Glutamatergic neuron (in vitro differentiated cells): Measurements from ENCODE around the gene FCMR. TPM values are rescaled to one million over a fixed set of nuclear protein-coding genes. Genes with fewer than 3 reads are reported as not detected.

Experiments used
- DNase-seq: peaks from one replicate; pipeline ENCODE4 v3.0.0; 2022
- H3K27ac Mint-ChIP-seq: one replicate; pipeline ENCODE4 v1.8.0; 2020; ENCODE audit warnings: mild to moderate bottlenecking, mixed read lengths, inconsistent platforms; ENCODE audit not compliant: unreplicated experiment
- H3K27me3 Mint-ChIP-seq: one replicate; pipeline ENCODE4 v1.8.0; 2020; ENCODE audit warnings: mild to moderate bottlenecking, moderate library complexity, mixed read lengths, inconsistent platforms; ENCODE audit not compliant: unreplicated experiment
- H3K36me3 Mint-ChIP-seq: one replicate; pipeline ENCODE4 v1.8.0; 2020; ENCODE audit warnings: mild to moderate bottlenecking, mixed read lengths, inconsistent platforms; ENCODE audit not compliant: unreplicated experiment
- H3K4me1 Mint-ChIP-seq: one replicate; pipeline ENCODE4 v1.8.0; 2020; ENCODE audit warnings: mild to moderate bottlenecking, low read depth, mixed read lengths, inconsistent platforms; ENCODE audit not compliant: unreplicated experiment
- H3K4me3 Mint-ChIP-seq: one replicate; pipeline ENCODE4 v1.8.0; 2020; ENCODE audit warnings: mild to moderate bottlenecking, mixed read lengths, inconsistent platforms; ENCODE audit not compliant: unreplicated experiment
- H3K9me3 Mint-ChIP-seq: one replicate; pipeline ENCODE4 v1.8.0; 2020; ENCODE audit warnings: mild to moderate bottlenecking, moderate library complexity, mixed read lengths, inconsistent platforms; ENCODE audit not compliant: unreplicated experiment
- total RNA-seq: library from RNA; stranded (reverse); fragmentation: NEBNext Ultra II Directional; extraction: Animal tissue kit (Norgen Biotek cat#: 25700); gene quantifications from one replicate; pipeline ENCODE4 v1.2.1, GENCODE V29; 2021; ENCODE audit not compliant: unreplicated experiment
- TF ChIP-seq, protein P1 (sequence below): fragments of 200-600 bp; sonication (generic); IDR thresholded peaks from one replicate; pipeline ENCODE4 v1.5.0; 2021; ENCODE audit not compliant: partially characterized antibody, unreplicated experiment

Gene FCMR
- total RNA-seq, 1 donor from 2014 or later: not detected

- H3K4me1 Mint-ChIP-seq: no peaks in the 10 kb centered on the region
- peaks cover 2% of the 10 kb centered on the region for H3K9me3 Mint-ChIP-seq
- TF ChIP-seq, protein P1, sequence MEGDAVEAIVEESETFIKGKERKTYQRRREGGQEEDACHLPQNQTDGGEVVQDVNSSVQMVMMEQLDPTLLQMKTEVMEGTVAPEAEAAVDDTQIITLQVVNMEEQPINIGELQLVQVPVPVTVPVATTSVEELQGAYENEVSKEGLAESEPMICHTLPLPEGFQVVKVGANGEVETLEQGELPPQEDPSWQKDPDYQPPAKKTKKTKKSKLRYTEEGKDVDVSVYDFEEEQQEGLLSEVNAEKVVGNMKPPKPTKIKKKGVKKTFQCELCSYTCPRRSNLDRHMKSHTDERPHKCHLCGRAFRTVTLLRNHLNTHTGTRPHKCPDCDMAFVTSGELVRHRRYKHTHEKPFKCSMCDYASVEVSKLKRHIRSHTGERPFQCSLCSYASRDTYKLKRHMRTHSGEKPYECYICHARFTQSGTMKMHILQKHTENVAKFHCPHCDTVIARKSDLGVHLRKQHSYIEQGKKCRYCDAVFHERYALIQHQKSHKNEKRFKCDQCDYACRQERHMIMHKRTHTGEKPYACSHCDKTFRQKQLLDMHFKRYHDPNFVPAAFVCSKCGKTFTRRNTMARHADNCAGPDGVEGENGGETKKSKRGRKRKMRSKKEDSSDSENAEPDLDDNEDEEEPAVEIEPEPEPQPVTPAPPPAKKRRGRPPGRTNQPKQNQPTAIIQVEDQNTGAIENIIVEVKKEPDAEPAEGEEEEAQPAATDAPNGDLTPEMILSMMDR: no peak
- H3K27me3 Mint-ChIP-seq: peaks cover 4% of the 10 kb centered on the region
- DNase-seq: no peak
- no peaks in the 10 kb centered on the region for H3K36me3 Mint-ChIP-seq
- H3K4me3 Mint-ChIP-seq: no peak overlapping the region
- no peak overlapping the region for H3K27ac Mint-ChIP-seq
Observed at GRCh38 chr1:206939841-206940587, 18.3 kb upstream of the FCMR start.

GRCh38 chr1:206939131-206939530, 17.4 kb upstream of the FCMR start:
- H3K27ac Mint-ChIP-seq: no peak overlapping the region
- no peaks in the 10 kb centered on the region for H3K4me1 Mint-ChIP-seq
- peaks cover 2% of the 10 kb centered on the region for H3K9me3 Mint-ChIP-seq
- H3K4me3 Mint-ChIP-seq: no peak overlapping the region
- no peaks in the 10 kb centered on the region for H3K36me3 Mint-ChIP-seq
- no peak for DNase-seq
- TF ChIP-seq, protein P1: no peak
- H3K27me3 Mint-ChIP-seq: peaks cover 4% of the 10 kb centered on the region

GRCh38 chr1:206937425-206937824, 15.7 kb upstream of the FCMR start:
- Mint-ChIP-seq H3K27me3 (no peaks in the 10 kb centered on the region), H3K4me1 (no peaks in the 10 kb centered on the region), H3K36me3 (no peaks in the 10 kb centered on the region), H3K27ac (no peak overlapping the region), H3K9me3 (peaks cover 2% of the 10 kb centered on the region), H3K4me3 (no peak overlapping the region)
- DNase-seq: no peak
- TF ChIP-seq, protein P1: no peak

- peaks cover 2% of the 10 kb centered on the region for H3K9me3 Mint-ChIP-seq
- DNase-seq: peak; percentile 58
- H3K4me1 Mint-ChIP-seq: no peaks in the 10 kb centered on the region
- no peak overlapping the region for H3K4me3 Mint-ChIP-seq
- no peaks in the 10 kb centered on the region for H3K27me3 Mint-ChIP-seq
- TF ChIP-seq, protein P1: peak; percentile 47
- H3K27ac Mint-ChIP-seq: no peak overlapping the region
- H3K36me3 Mint-ChIP-seq: no peaks in the 10 kb centered on the region
Observed at GRCh38 chr1:206935491-206936067, 13.8 kb upstream of the FCMR start.

DNA sequence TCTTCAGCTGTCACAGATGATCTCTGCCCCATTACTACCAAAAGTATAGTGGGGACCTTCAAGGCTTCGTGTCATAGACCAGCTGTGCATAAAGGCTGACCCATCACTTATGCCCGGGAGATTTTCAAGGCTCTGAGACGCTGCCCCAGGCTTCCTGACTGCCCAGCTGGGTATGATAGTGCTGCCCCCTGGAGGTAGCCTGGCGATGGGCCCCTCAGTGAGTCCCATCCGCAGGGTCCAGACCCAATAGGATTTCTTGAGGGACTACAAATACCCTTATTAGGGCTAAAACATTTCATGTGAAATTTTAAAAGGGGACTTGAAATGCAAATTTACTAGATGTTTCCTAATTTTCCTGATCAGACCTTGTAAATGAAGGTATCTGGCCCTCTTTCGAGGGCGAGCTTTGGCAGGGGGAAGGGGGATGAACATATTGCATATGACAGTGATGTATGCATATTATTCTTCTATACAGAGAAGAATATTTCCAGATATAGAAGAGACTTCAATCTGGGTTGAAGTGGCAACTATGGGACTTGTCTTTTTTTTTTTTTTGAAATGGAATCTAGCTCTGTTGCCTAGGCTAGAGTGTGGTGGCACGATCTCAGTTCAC, 11.7 kb upstream of the FCMR start:
- Mint-ChIP-seq H3K4me1 (no peaks in the 10 kb centered on the region), H3K4me3 (no peak overlapping the region), H3K9me3 (peaks cover 2% of the 10 kb centered on the region), H3K27ac (no peak overlapping the region), H3K27me3 (no peaks in the 10 kb centered on the region), H3K36me3 (no peaks in the 10 kb centered on the region)
- TF ChIP-seq, protein P1: peak; percentile 53
- DNase-seq: peak; percentile 28
